Measurements from ENCODE around the gene CDK18. TPM values are rescaled to one million over a fixed set of nuclear protein-coding genes. Genes with fewer than 3 reads are reported as not detected.

CDK18 gene
- total and polyA plus RNA-seq, 2 of the 8 experiments (the other 6 are each of a cell fraction or from before 2014, with no cell fraction given), result 31.2 to 44.0 TPM

- no peak overlapping the region for H2BK120ac ChIP-seq (replicated peaks; ENCODE audit: low read depth, low read length)
- no peak overlapping the region for H3K4ac ChIP-seq (replicated peaks; ENCODE audit: insufficient read length, low read depth, low read length)
- H4K20me1 ChIP-seq (replicated peaks in 1 of 2; ENCODE audit: control insufficient read depth in 1 of 2, insufficient read depth in 2 of 2, low read length in 2 of 2), result no peaks in the 10 kb centered on the region
- no peak overlapping the region for H2AK5ac ChIP-seq (ENCODE audit: low read depth, low read length)
- no peak overlapping the region for H3K23ac ChIP-seq (ENCODE audit: insufficient read length)
- H3K4me3 ChIP-seq (ENCODE audit: extremely low read depth in 1 of 4, insufficient read depth in 2 of 4, low read depth in 3 of 4, low read length in 4 of 4), result no peak overlapping the region
- peaks cover 1 to 15% (median 6%) of the 10 kb centered on the region in 4 experiments for H3K4me1 ChIP-seq (replicated peaks in 1 of 4; ENCODE audit: control insufficient read depth in 3 of 4, insufficient read depth in 4 of 4, low read length in 3 of 4)
- H3K36me3 ChIP-seq (ENCODE audit: control insufficient read depth in 2 of 4, insufficient read depth in 4 of 4, low read length in 3 of 4), result no peaks in the 10 kb centered on the region
- H2BK5ac ChIP-seq (ENCODE audit: low read depth, low read length), result no peak overlapping the region
- no peak overlapping the region for H3K56ac ChIP-seq (replicated peaks; ENCODE audit: insufficient read length, low read depth, low read length)
- no peaks in the 10 kb centered on the region for H3K79me1 ChIP-seq (ENCODE audit: low read depth, low read length)
- H4K8ac ChIP-seq (ENCODE audit: extremely low read depth, insufficient read depth, low read length), result no peak overlapping the region
- no peak overlapping the region for H3K27ac ChIP-seq (ENCODE audit: low read depth, low read length)
- H3K9ac ChIP-seq (replicated peaks in 1 of 4; ENCODE audit: extremely low read depth in 1 of 4, low read depth in 3 of 4, low read length in 3 of 4), result no peak overlapping the region
- DNase-seq (ENCODE audit: low read depth in 1 of 2, low spot score in 2 of 2), result no peak
- no peak overlapping the region for H2BK15ac ChIP-seq (ENCODE audit: low read length)
- no peak overlapping the region for H3K14ac ChIP-seq (ENCODE audit: insufficient read length)
- H3K4me2 ChIP-seq (ENCODE audit: insufficient read depth in 1 of 2, low read depth in 2 of 2, low read length in 2 of 2), result no peak overlapping the region
- 89% methylated on average over 7 of the region's 7 CpGs; no CpG with 5 or more reads in 1 of the 2 experiments for WGBS, 2 experiments (ENCODE audit: extremely low coverage in 1 of 2, insufficient coverage in 1 of 2, insufficient read length in 1 of 2, insufficient replicate concordance in 2 of 2, low coverage in 1 of 2, low lambda C conversion rate in 2 of 2, missing lambda C conversion rate in 1 of 2)
- H2AFZ ChIP-seq (ENCODE audit: low read length), result no peak overlapping the region
- no peak overlapping the region for H2BK20ac ChIP-seq (ENCODE audit: low read length)
- H2BK12ac ChIP-seq (ENCODE audit: low read depth, low read length), result no peak overlapping the region
- H3K23me2 ChIP-seq (ENCODE audit: low read depth, low read length), result peaks cover 4% of the 10 kb centered on the region; the same call in 1 of the 2 replicates
- TF ChIP-seq ZNF274 (IDR thresholded peaks at IDR 0.05; ENCODE audit: borderline replicate concordance, extremely low read depth, low read length) (no peak), NANOG (IDR thresholded peaks at IDR 0.05; ENCODE audit: insufficient read depth, low read depth, low read length, poor library complexity, severe bottlenecking) (no peak), RXRA (IDR thresholded peaks at IDR 0.05; ENCODE audit: insufficient read depth, low read depth, low read length) (no peak), RAD21 (IDR thresholded peaks at IDR 0.05 in 1 of 2, conservative IDR thresholded peaks at IDR 0.05 in 1 of 2; ENCODE audit: low read depth in 2 of 2, low read length in 2 of 2) (no peak), SP1 (IDR thresholded peaks at IDR 0.05; ENCODE audit: low read depth, low read length) (no peak), SIN3A (conservative IDR thresholded peaks at IDR 0.05 in 1 of 2, IDR thresholded peaks at IDR 0.05 in 1 of 2; ENCODE audit: low read depth in 1 of 2, low read length in 2 of 2) (no peak), MAX (IDR thresholded peaks at IDR 0.05) (no peak), SUZ12 (IDR thresholded peaks at IDR 0.05; ENCODE audit: low read length) (no peak), JUND (IDR thresholded peaks at IDR 0.05; ENCODE audit: low read length) (no peak), SP4 (IDR thresholded peaks at IDR 0.05; ENCODE audit: low read length) (no peak)
- H3K27me3 ChIP-seq (replicated peaks in 1 of 4; ENCODE audit: control insufficient read depth in 3 of 4, extremely low read depth in 1 of 4, insufficient read depth in 3 of 4, low read length in 3 of 4), result peaks cover 20 to 41% (median 38%) of the 10 kb centered on the region in 4 experiments
- H4K5ac ChIP-seq (ENCODE audit: insufficient read length, low read depth, low read length), result no peak overlapping the region
- no peak overlapping the region for H4K91ac ChIP-seq (replicated peaks; ENCODE audit: insufficient read length, low read length)
- no peaks in the 10 kb centered on the region for H3K9me3 ChIP-seq (ENCODE audit: insufficient read depth in 2 of 2, low read depth in 1 of 2, low read length in 1 of 2)
- no peak overlapping the region for H3K18ac ChIP-seq (ENCODE audit: extremely low read depth, low read length)
- ChIA-PET CTCF (ENCODE audit: partially characterized antibody) (interaction anchor here (1.0 to 4.8 kb wide), 8 partner anchors 10 to 216 kb away, joined by 3 to 27 read pairs (median 5); no protein-coding TSS in a partner anchor), POLR2A (ENCODE audit: partially characterized antibody) (interaction anchor here (0.6 to 1.7 kb wide), 4 partner anchors 8 to 18 kb away, joined by 3 to 5 read pairs (median 4); no protein-coding TSS in a partner anchor)
- no peaks in the 10 kb centered on the region for H3K79me2 ChIP-seq (ENCODE audit: control insufficient read depth in 1 of 2, insufficient read depth in 2 of 2, low read length in 2 of 2)
- FAIRE-seq, result no peak
Observed at GRCh38 chr1:205570173-205570501, 65.7 kb downstream of the CDK18 start.
